Left ventricle myocardium inferior (tissue), 1 donor: Measurements from ENCODE around the gene CCDC177. TPM values are rescaled to one million over a fixed set of nuclear protein-coding genes. Genes with fewer than 3 reads are reported as not detected.

ENCODE experiments used
- DNase-seq: peaks from one replicate; pipeline ENCODE4 v3.0.0-alpha.2; 2020
- H3K27ac ChIP-seq: fragments of 200-600 bp; replicated peaks from 2 replicates; pipeline ENCODE4 v1.8.0; 2021
- H3K27me3 ChIP-seq: fragments of 200-600 bp; 2 replicates; pipeline ENCODE4 v1.8.0; 2021; ENCODE audit warnings: low read depth
- H3K36me3 ChIP-seq: fragments of 200-600 bp; 2 replicates; pipeline ENCODE4 v1.8.0; 2021
- H3K4me1 ChIP-seq: fragments of 200-600 bp; 2 replicates; pipeline ENCODE4 v1.8.0; 2021
- H3K4me3 ChIP-seq: fragments of 200-600 bp; 2 replicates; pipeline ENCODE4 v1.8.0; 2021; ENCODE audit warnings: mild to moderate bottlenecking, moderate library complexity
- H3K9me3 ChIP-seq: fragments of 200-600 bp; replicated peaks from 2 replicates; pipeline ENCODE4 v1.8.0; 2021
- CTCF ChIP-seq: fragments of 200-600 bp; IDR thresholded peaks from 2 replicates; pipeline ENCODE4 v1.8.0; 2021; ENCODE audit warnings: antibody characterized with exemption, mild to moderate bottlenecking, borderline replicate concordance
- intact Hi-C: fragments of 100-400 bp; cut with micrococcal nuclease; formaldehyde crosslinking; loops from one replicate; pipeline ENCODE4 v1.11.0; 2022
- total RNA-seq: library from RNA; stranded (reverse); fragmentation: NEBNext Ultra II Directional; extraction: Animal tissue kit (Norgen Biotek cat#: 25700); gene quantifications from one replicate; pipeline ENCODE4 v1.2.1, GENCODE V29; 2021
- donor health status: DM: no; HTN: yes; CAD: no; lungs with severe emphysema.

CCDC177 gene
- total RNA-seq, 1 donor from 2014 or later: not detected

DNA sequence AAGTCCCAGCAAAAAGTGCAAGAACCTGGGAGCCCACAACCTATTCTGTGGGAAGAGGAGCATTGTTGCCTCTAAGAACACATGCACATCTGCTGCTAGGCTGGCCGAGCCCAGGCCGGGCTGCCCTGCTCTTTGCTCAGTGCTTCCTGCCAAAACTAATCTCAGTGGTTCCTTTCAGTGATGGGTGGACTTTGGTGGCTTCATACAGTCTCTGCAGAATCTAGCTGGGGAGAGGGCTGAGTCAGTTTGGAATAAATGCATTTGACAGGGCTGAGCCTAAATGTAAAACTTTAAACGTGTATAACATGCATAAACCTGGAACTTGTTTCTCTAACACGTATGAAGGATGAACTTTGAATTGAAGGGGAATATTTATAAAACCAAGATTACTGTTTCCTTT is 44.6 kb downstream of the CCDC177 start:
- Histone ChIP-seq H3K27me3 (peaks cover 62% of the 10 kb centered on the region), H3K36me3 (no peaks in the 10 kb centered on the region), H3K4me3 (no peak overlapping the region), H3K9me3 (no peaks in the 10 kb centered on the region), H3K4me1 (no peaks in the 10 kb centered on the region), H3K27ac (no peak overlapping the region)
- no peak for TF ChIP-seq CTCF
- intact Hi-C loops: no loop called here
- no peak for DNase-seq

- DNase-seq: no peak
- no peak for TF ChIP-seq CTCF
- Histone ChIP-seq H3K4me1 (no peaks in the 10 kb centered on the region), H3K9me3 (no peaks in the 10 kb centered on the region), H3K4me3 (no peak overlapping the region), H3K36me3 (no peaks in the 10 kb centered on the region), H3K27me3 (peaks cover 57% of the 10 kb centered on the region), H3K27ac (no peak overlapping the region)
- intact Hi-C loops: no loop called here
These were observed 45.1 kb downstream of the CCDC177 start for GRCh38 chr14:69529563-69529962.

DNA sequence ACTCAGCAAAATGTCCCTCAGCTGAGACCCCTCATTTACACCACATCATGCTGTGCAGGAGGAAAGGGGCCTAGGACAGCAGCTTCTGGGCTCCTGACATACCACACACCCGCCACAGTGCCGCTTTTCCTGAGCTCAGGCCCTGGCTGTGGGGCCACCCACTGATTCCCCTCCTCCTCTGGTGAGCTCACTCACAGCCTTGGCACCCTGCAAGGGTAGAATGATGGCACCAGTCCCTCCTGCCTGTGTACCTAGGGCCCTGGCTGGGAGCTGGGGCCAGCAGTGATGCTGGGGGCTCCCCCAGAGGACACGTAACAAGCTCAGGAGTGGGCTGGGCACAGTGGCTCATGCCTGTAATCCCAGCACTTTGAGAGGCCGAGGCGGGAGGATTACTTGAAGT is 45.7 kb downstream of the CCDC177 start:
- Histone ChIP-seq H3K9me3 (no peaks in the 10 kb centered on the region), H3K4me1 (no peaks in the 10 kb centered on the region), H3K27me3 (peaks cover 50% of the 10 kb centered on the region), H3K4me3 (no peak overlapping the region), H3K27ac (no peak overlapping the region), H3K36me3 (no peaks in the 10 kb centered on the region)
- no peak for TF ChIP-seq CTCF
- DNase-seq: no peak
- intact Hi-C loops: no loop called here

DNA sequence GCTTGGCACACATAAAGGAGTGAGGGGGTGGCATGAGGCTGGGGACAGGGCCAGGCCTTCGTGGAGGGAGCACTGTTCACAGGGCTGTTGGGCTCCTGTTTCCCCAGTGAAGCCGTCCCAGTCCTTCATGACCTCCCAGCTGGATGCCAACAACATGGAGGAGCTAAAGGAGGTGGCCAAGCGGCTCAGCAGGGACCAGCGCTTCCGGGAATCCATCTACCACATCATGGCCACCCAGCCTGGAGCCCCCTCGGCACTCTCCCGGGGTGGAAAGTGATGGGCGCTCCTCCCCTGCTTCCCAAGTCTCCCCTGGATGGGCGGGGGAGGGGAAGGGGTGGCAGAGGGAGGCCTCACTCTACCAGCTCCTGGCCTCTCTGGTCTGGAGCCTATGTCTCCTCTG is 46.5 kb downstream of the CCDC177 start:
- Histone ChIP-seq H3K9me3 (no peaks in the 10 kb centered on the region), H3K27me3 (peaks cover 42% of the 10 kb centered on the region), H3K4me3 (no peak overlapping the region), H3K27ac (no peak overlapping the region), H3K4me1 (no peaks in the 10 kb centered on the region), H3K36me3 (no peaks in the 10 kb centered on the region)
- intact Hi-C loops: no loop called here
- no peak for DNase-seq
- no peak for TF ChIP-seq CTCF

- H3K9me3 ChIP-seq: no peaks in the 10 kb centered on the region
- no peak overlapping the region for H3K4me3 ChIP-seq
- TF ChIP-seq CTCF: no peak
- intact Hi-C loops: no loop called here
- H3K4me1 ChIP-seq: no peaks in the 10 kb centered on the region
- DNase-seq: no peak
- no peaks in the 10 kb centered on the region for H3K36me3 ChIP-seq
- peaks cover 37% of the 10 kb centered on the region for H3K27me3 ChIP-seq
- no peak overlapping the region for H3K27ac ChIP-seq
These were observed 47.0 kb downstream of the CCDC177 start for GRCh38 chr14:69527635-69528034.

DNA sequence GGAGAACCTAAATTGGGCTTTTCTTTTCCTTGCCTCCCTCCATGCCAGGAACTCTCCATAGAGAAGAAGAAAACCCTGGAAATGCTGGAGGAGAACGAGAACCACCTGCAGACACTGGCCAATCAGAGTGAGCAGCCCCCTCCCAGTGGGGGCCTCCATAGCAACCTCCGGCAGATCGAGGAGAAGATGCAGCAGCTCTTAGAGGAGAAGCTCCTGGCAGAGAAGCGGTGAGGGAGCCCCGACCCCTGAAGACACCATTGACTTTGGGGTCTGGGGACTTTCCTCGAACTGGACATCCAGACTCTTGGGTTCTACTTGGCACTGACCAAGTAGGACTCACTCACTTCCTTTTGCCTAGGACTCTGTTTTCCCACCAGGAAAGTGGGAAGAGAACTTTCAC is 48.8 kb downstream of the CCDC177 start:
- Histone ChIP-seq H3K4me1 (no peaks in the 10 kb centered on the region), H3K27me3 (peaks cover 39% of the 10 kb centered on the region), H3K27ac (no peak overlapping the region), H3K9me3 (no peaks in the 10 kb centered on the region), H3K4me3 (no peak overlapping the region), H3K36me3 (no peaks in the 10 kb centered on the region)
- intact Hi-C loops: no loop called here
- DNase-seq: no peak
- TF ChIP-seq CTCF: no peak
